HG02852 (cell line): ENCODE measurements around the gene PUS1.
"Not testable (repeated sequence)": the region's sequence is repeated elsewhere in the genome, so short reads cannot be mapped to it uniquely, and the experiment has no call there.

Experiments used
- ATAC-seq: cut with Tn5 transposase; IDR thresholded peaks from one replicate; pipeline ENCODE4 v1.9.1; 2021; ENCODE audit warnings: mild to moderate bottlenecking, moderate library complexity; ENCODE audit not compliant: unreplicated experiment

The PUS1 gene

DNA sequence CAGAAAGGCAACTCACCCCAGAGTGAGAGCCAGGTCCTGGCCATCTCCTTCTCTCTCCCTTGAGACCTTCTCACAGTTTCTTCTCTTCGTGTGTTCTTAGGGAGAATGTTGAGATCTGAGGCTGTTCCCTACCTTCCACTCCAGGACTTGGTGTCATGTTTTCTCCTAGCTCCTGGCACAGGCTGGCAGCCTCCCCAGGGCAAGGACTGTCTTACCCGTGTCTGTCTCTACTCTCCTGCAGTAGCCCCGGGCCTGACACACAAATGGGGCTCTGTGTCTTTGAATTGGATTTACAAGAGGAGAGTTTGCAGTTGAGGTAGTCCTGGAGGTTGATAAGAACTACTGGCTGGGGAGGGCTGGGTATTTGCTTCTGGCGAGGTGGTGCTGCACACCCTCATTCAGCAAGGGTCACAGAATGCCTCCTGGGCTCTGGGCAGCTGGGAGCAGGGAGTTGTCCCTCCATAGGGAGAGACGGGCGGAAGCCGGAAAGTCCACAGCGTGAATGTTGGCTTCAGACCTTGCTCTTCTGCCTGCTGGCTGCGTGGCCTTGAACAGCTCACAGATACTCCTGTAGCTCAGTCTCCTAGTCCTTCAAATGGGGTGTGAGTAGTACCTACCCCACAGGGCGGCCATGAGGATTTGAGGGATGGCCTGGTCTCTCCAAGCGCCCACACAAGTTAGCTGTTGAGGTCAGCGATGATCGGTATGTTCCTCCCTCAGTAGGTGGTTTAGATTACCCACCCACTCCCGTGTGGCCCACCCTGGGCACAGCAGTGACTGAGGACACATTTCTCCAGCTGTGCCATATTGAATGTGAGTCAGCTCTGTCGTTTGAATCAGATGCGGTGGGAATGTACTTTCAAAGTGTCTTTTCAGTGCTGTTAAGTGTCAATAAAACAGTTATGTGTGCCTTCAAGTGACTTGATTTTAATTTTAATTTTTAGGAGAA, 30.8 kb downstream of the PUS1 start:
- no peak for ATAC-seq

DNA sequence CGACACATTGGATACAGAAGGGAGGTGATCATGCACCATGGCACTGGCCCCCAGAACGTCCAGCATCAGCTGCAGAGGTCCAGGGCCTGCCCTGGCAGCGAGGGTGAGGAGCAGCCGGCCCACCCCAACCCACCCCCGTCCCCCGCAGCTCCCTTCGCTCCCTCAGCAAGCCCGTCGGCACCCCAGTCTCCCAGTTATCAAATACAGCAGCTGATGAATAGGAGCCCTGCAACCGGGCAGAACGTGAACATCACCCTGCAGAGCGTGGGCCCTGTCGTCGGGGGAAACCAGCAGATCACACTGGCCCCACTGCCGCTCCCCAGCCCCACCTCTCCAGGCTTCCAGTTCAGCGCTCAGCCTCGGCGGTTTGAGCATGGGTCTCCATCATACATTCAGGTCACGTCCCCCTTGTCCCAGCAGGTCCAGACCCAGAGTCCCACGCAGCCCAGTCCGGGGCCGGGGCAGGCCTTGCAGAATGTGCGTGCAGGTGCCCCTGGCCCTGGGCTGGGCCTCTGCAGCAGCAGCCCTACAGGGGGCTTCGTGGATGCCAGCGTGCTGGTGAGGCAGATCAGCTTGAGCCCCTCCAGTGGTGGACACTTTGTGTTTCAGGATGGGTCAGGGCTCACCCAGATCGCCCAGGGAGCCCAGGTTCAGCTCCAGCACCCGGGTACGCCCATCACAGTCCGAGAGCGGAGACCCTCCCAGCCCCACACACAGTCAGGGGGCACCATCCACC, 31.7 kb downstream of the PUS1 start:
- not testable (repeated sequence) for ATAC-seq

DNA sequence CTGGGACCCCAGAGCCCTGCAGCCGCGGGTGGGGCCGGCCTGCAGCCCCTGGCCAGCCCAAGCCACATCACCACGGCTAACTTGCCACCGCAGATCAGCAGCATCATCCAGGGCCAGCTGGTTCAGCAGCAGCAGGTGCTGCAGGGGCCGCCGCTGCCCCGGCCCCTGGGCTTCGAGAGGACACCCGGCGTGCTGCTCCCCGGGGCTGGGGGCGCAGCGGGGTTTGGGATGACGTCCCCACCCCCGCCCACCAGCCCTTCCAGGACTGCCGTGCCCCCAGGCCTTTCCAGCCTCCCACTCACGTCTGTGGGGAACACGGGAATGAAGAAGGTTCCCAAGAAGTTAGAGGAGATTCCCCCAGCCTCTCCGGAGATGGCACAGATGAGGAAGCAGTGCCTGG, 32.3 kb downstream of the PUS1 start:
- ATAC-seq: not testable (repeated sequence)

DNA sequence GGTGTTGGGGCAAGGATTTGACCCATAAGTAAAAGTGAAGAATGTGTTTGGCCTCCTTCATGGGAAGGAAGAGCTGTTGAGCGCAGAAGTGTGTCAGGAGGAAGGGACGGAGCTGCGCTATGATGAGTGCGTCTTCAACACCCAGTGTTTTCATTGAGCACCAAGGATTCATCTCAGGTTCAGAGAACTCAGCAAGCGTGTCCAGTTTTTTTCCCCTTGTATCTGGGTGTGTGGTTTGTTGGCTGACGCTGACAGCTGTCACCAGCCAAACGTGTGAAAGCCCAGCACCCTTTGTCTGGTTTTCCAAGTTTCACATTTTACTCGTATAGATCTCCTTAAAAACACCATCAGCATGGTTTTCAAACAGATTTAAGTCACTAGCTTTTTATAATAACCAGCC, 33.0 kb downstream of the PUS1 start:
- ATAC-seq: no peak

DNA sequence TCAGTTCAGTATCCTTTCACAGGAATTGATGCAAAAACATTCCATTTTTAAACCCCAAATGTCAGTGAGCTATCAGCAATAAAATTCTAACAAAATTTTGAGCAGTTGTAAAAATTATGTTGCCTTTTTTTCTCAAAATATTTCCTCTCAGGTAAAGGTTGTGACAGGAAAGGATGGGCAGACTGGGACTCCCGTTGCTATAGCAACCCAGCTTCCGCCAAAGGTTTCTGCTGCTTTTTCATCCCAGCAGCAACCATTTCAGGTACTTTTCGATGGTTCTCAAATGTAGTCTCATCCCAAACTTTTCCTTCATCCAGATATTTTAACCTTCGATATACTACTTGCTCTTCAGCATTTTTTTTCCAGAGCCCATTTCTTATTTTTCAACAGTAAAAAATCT, 34.3 kb downstream of the PUS1 start:
- ATAC-seq: no peak

DNA sequence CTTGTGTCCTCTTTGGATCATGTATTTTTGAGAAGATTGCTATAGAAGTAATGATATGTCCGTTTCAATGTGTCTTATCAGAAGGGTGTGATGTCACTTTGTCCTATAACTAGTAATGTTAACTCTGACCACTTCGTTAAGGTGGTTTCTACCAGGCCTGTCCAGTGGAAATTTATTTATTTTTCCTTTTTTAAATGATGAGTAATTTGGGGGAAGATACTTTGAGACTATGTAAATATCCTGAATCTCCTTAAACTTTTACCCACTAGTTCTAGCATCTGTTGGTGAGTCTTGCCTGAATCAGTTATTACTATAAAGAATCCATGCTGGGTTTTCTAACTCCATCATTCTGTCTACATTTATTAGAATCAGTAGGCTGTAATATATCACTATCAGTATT, 36.0 kb downstream of the PUS1 start:
- ATAC-seq: no peak

DNA sequence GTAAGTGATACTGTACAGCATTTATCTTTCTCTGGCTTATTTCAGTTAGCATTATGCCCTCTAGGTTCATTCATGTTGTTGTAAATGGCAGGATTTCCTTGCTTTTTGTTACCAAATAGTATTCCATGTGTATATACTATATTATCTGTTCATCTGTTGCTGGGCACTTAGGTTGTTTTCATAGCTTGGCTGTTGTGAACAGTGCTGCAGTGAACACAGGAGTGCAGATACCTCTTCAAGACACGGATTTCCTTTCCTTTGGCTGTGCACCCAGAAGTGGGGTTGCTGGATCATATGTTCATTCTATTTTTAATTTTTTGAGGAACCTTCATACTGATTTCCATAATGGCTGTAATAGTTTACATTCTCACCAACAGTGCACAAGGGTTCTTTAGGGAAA, 42.1 kb downstream of the PUS1 start:
- no peak for ATAC-seq

DNA sequence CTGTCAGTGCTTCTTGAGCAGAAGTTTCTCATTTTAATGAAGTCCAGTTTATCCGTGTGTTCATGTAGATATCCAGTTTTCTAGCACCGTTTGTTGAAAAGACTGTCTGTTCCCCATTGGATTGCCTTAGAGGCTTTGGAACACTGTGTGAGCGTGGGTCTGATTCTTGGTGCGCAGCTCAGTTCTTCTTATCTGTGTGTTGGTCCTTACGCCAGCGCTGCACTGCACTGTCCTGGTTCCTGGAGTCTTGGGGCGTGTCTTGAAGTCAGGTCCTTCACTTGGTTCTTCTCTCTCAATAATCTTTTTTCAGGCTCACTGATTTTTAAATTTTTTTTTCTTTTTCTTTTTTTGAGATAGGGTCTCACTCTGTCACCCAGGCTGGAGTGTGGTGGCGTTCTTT, 46.2 kb downstream of the PUS1 start:
- ATAC-seq: no peak

DNA sequence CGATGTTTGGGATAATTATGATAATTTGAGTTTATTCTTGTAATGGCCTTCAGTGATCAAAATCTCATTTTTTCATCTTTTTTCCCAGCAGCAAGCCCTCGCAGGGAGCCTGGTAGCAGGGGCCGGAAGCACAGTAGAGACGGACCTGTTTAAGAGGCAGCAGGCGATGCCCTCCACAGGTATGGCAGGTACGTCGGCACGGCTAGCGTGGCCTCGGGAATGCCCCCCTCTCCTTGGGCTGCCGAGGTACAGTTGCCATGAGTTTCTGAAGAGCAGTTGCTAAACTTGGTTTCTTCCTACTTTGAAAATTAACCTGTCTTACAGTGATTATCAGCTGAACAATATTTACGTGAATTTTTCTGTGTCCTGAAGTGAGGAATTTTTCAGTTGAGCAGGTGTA, 50.5 kb downstream of the PUS1 start:
- ATAC-seq: no peak

DNA sequence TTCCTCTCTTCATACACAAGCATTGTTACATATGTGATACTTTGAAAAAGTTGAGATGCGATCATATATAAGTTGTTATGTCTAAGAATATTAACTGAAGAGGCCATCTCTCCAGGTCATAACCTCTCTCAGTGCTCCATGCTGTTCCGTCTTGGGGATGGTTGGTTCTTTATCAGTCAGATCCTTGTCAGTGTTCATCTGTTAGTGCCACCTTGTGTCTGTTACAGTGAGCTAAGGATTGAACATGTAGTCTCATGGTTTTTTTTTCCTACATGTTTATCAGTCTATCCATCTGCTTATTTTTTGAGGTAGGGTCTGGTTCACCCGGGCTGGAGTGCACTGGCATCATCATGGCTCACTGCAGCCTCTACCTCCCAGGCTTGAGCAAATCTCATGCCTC, 51.2 kb downstream of the PUS1 start:
- no peak for ATAC-seq

DNA sequence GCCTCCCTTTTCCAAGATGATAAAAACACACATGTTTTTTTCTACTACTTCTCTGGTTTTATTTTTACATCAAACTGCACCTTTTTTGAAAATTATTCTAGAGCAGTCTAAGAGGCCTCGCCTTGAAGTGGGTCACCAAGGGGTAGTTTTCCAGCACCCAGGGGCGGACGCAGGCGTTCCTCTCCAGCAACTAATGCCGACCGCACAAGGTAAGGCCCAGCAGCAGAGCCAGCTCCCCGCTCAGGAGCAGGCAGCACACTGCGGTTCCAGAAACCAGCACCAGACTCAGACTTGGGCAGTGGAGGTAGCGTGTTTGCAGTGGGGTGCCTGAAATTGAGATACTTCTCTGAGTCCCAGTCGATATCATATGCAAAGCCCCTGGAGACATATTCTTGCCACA, 52.3 kb downstream of the PUS1 start:
- no peak for ATAC-seq

DNA sequence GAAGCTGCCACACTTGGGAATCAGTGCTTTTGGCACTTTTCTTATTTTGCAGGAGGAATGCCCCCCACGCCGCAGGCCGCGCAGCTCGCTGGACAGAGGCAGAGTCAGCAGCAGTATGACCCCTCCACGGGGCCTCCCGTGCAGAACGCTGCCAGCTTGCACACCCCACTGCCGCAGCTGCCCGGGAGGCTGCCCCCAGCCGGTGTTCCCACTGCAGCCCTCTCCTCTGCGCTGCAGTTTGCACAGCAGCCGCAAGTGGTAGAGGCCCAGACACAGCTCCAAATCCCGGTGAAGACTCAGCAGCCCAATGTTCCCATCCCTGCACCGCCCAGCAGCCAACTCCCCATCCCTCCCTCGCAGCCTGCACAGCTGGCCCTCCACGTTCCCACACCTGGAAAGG, 53.0 kb downstream of the PUS1 start:
- no peak for ATAC-seq

DNA sequence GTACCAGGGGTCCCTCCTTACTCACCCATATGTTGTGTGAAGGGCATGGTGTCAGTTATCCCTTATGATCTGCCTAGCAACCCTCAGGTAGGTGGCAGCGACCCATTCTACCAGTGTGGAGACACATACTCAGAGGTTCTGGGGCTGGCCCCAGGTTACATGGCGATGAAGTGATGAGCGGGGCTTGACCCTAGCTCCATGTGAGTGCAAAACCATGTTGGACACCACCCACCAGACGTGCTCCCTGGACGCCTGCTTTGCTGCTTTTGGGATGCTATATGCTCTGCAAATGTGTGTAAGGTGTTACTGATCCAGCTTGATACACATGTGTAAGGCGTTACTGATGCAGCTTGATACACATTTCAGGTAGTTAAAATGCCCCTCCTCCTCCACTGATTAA, 54.0 kb downstream of the PUS1 start:
- ATAC-seq: no peak

DNA sequence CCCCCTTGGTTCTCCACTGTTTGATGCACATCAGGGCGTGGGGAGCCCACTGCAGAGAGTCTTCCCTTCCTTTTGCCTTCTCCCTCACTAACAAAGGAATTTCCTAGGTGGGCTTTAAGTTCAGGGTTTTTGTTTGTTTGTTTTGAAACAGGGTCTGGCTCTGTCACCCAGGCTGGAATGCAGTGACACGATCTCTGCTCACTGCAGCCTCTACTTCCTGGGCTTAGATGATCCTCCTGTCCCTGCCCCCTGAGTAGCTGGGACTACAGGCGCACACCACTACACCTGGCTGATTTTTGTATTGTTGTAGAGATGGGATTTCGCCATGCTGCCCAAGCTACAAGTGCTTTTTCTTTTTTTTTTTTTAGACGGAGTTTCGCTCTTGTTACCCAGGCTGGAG, 54.5 kb downstream of the PUS1 start:
- no peak for ATAC-seq

DNA sequence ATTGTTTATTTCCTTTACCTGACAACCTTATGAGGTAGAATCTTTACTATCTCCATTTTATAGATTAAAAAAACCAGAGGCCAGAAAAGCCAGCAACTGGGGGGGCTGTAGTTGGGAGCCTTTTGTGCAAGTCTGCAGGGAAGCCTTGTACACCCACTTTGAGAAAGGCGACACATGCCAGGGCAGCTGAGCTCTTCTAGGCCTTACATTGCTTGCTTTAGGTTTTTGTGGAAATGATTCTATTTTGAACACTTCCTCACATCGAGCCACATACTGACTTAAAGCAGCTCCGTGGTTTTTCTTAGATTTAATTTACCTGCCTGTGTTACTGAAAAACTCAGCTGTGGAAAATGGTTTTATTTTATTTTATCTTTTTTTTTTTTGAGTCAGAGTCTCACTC, 55.3 kb downstream of the PUS1 start:
- no peak for ATAC-seq

DNA sequence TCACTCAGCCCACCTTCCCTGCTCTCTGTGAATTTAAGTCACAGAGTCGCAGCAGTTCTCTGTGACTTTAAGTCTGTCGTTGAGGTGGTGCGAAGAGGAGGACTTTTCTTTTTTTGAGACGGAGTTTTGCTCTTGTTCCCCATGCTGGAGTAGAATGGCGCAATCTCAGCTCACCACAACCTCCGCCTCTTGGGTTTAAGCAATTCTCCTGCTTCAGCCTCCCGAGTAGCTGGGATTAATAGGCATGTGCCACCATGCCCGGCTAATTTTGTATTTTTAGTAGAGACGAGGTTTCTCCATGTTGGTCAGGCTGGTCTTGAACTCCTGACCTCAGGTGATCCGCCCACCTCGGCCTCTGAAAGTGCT, 56.4 kb downstream of the PUS1 start:
- not testable (repeated sequence) for ATAC-seq

DNA sequence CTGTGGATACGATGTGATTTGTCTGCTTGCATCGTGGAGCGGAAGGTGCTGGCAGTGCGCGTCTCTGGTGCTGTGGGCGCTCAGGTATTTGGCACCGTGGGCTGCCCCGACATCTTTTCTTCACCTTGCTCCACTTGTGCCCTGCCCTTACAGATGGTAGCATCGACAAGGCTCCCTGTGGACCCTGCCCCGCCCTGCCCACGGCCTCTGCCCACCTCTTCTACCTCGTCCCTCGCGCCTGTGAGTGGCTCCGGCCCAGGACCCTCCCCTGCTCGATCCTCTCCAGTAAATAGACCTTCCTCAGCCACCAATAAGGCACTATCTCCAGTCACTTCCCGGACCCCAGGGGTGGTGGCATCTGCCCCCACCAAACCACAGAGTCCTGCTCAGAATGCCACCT, 57.3 kb downstream of the PUS1 start:
- ATAC-seq: no peak

DNA sequence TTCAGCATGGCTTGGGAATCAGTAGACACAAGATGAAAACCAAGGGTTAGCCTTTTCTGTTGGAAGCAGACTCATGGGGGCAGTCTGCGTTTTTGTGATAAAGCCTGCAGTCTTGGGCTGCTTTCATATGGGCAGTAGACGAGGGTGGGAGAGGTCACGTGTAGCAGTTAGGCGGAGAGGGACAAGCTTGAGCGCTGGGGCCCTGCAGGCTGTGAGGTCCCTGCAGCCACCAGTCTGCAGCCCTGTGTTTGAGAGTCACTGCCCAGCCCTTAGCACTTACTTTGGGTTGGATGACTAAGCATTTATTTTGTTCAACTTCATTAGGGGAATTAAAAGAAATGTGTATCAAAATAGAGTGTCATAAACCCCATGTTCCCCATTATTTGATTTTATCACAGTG, 57.8 kb downstream of the PUS1 start:
- ATAC-seq: no peak

DNA sequence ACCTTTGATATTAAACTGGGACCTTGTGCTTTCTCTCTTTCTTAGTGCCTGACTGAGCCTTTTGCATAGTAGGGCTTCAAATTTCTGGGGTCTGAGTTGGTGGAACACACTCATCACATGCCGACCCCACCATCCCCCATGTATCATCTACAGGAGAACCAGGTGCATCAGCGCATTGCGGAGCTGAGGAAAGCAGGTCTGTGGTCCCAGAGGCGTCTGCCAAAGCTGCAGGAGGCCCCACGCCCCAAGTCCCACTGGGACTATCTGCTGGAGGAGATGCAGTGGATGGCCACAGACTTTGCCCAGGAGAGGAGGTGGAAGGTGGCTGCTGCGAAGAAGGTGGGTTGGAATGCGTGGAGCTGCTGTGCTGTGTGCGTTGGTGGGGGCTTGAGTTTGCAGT, 58.5 kb downstream of the PUS1 start:
- no peak for ATAC-seq

DNA sequence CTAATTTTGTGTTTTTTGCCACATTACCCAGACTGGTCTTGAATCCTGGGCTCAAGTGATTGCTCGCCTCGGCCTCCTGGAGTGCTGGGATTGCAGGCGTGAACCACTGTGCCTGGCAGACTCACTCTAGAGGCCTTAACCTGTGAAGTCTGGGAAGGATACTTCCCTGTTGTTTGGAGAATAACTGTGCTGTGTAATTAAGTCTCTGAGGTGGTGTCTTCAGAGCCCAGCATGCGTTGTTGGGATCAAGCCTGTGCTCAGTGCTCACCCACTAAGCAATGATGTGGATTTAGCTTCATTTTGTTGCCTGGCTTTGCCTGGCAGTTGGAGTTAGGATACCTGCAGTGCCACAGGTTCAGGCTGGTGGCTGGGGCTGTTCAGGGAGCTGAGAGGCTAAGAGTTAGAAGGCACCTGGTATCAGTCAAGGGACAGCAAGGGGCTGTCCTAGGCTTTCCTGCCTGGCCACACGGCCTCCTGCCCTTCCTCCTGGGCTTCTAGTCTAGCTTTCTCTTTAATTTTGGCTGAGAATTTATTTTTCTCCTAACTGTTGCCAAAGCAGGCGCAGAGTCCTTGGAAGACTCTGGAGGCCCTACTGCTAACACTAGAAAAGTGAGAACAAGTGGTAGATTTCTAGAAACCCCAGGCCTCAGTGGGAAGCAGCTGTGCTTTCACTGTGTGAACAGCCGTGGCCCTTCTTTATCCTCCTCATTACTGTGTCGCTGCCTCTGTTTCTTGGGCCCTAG, 59.1 kb downstream of the PUS1 start:
- no peak for ATAC-seq

DNA sequence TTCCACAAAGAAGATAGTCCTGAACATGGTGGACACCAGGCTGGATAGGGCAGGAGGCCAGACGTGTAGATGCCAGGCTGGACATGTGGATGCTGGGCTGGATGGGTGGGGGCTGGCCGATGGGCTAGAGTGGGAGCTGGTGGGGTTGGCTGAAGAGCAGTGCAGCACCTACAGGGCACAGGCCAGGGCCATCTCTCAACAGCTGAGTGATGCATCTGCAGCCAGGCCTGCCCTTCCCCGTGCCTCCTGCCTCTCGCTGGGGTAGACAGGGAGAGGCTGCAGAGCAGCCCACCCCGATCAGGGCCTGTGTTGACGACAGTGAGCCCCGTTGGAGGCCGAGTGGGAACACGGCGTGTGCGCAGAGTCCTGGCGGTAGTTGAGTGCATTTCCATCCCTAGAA, 59.9 kb downstream of the PUS1 start:
- no peak for ATAC-seq
